Measurements from ENCODE around the gene SLC28A2. TPM values are rescaled to one million over a fixed set of nuclear protein-coding genes. Genes with fewer than 3 reads are reported as not detected.
"Not testable (repeated sequence)": the region's sequence is repeated elsewhere in the genome, so short reads cannot be mapped to it uniquely, and the experiment has no call there.

Gene SLC28A2
- total and polyA plus RNA-seq, 2 of the 13 experiments (the other 11 are each of a cell fraction or from before 2014, with no cell fraction given): 0.01 to 0.11 TPM

DNA sequence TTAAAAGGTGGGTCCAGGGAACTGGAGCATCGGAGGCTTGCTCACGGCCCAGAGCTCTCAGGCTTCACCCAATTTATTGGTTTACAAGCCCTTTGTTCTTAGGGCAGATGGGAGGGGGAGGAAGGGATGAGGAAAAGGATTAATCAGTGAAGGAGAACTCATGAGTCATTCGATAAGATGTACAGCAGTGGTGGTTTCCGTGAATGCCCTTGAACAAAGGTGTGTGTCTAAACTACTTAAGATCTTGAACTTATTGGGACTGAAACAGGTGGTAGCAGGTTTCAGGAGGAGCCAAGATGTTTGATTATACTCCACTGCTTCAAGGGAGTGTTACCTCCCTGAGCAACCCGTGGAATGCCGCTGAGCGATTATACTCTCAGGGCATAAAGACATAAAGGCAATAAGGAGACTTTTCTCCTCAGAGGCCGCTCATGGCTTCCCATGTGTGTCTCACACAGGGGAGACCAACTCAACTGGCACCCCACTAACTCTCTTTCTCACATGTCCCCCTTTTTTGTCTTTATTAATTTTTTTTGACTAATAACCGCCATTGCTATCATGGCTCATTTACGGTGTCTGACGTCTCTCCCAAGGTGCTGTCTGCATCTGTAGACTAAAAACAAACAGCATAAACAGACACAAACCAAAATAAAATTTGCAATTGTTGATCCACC, 17.3 kb upstream of the SLC28A2 start:
- H3K4me2 ChIP-seq (ENCODE audit: low read depth, low read length): no peak overlapping the region
- no peaks in the 10 kb centered on the region; a peak in 1 of 5 replicates for H3K27me3 ChIP-seq (ENCODE audit: control insufficient read depth in 1 of 2, insufficient read depth in 2 of 2, low read length in 2 of 2)
- intact Hi-C loops (cut with micrococcal nuclease; ENCODE audit: unreplicated experiment): no loop called here
- no peak for ATAC-seq
- no peaks in the 10 kb centered on the region for H4K20me1 ChIP-seq (ENCODE audit: insufficient read depth, low read length)
- H3K9me3 ChIP-seq (ENCODE audit: low read length): peaks cover 6% of the 10 kb centered on the region; the same call in 1 of the 2 replicates
- no peak for FAIRE-seq
- 49% methylated on average over 11 of the region's 11 CpGs for WGBS (ENCODE audit: low lambda C conversion rate)
- no peak overlapping the region for H3K27ac ChIP-seq (ENCODE audit: extremely low read length, insufficient read depth, low read length)
- H2AFZ ChIP-seq (ENCODE audit: low read length): no peak overlapping the region
- POLR2A ChIA-PET: no interaction called here
- H3K4me1 ChIP-seq (ENCODE audit: insufficient read depth, low read length): no peaks in the 10 kb centered on the region
- TF ChIP-seq ZNF317 (CRISPR knock-in tag; IDR thresholded peaks at IDR 0.05) (no peak), ZMYM3 (CRISPR knock-in tag; IDR thresholded peaks at IDR 0.05) (no peak), SP1 (IDR thresholded peaks at IDR 0.05) (no peak), SP1 (CRISPR knock-in tag; IDR thresholded peaks at IDR 0.05) (no peak), ZBTB42 (CRISPR knock-in tag; IDR thresholded peaks at IDR 0.05) (no peak), HCFC1 (IDR thresholded peaks at IDR 0.05; ENCODE audit: low read depth, low read length) (no peak), KLF13 (CRISPR knock-in tag; IDR thresholded peaks at IDR 0.05) (no peak), HMGA1 (CRISPR knock-in tag; conservative IDR thresholded peaks at IDR 0.05) (no peak), ZSCAN30 (CRISPR knock-in tag; IDR thresholded peaks at IDR 0.05) (no peak), ATF7 (IDR thresholded peaks at IDR 0.05) (no peak), ATF7 (CRISPR knock-in tag; IDR thresholded peaks at IDR 0.05) (no peak), ZMYM4 (CRISPR knock-in tag; IDR thresholded peaks at IDR 0.05) (no peak), STAG1 (CRISPR knock-in tag; IDR thresholded peaks at IDR 0.05) (no peak), RAD51 (IDR thresholded peaks at IDR 0.05; ENCODE audit: borderline replicate concordance) (no peak)
- in situ Hi-C loops (cut with HindIII; ENCODE audit: extremely low pct_ligation_motif_present, low pct_unique_long_range_greater_than_20kb): no loop called here
- H3K79me2 ChIP-seq (ENCODE audit: insufficient read depth, low read length): no peaks in the 10 kb centered on the region
- CTCF ChIA-PET (ENCODE audit: low intra/inter-chr PET ratio, low total read pairs): no interaction called here
- no peak overlapping the region for H3K9ac ChIP-seq (ENCODE audit: insufficient read depth, low read depth, low read length)
- no TSS peak for BruUV-seq (replicated peaks)
- H3K36me3 ChIP-seq (replicated peaks in 1 of 2; ENCODE audit: control insufficient read depth in 1 of 2, insufficient read depth in 2 of 2, low read length in 2 of 2): no peaks in the 10 kb centered on the region
- H3K4me3 ChIP-seq (replicated peaks in 1 of 3; ENCODE audit: insufficient read depth in 1 of 3, low read depth in 2 of 3, low read length in 3 of 3): no peak overlapping the region
- DNase-seq (ENCODE audit: low spot score): no peak

GRCh38 chr15:45236806-45237205, 15.2 kb upstream of the SLC28A2 start:
- H4K20me1 ChIP-seq (ENCODE audit: insufficient read depth, low read length); FAIRE-seq; BruUV-seq (replicated peaks); POLR2A ChIA-PET; H3K4me3 ChIP-seq (replicated peaks in 1 of 3; ENCODE audit: insufficient read depth in 1 of 3, low read depth in 2 of 3, low read length in 3 of 3); DNase-seq (ENCODE audit: low spot score); CTCF ChIA-PET (ENCODE audit: low intra/inter-chr PET ratio, low total read pairs); H3K79me2 ChIP-seq (ENCODE audit: insufficient read depth, low read length); in situ Hi-C loops (cut with HindIII; ENCODE audit: extremely low pct_ligation_motif_present, low pct_unique_long_range_greater_than_20kb); H3K27me3 ChIP-seq (ENCODE audit: control insufficient read depth in 1 of 2, insufficient read depth in 2 of 2, low read length in 2 of 2); H2AFZ ChIP-seq (ENCODE audit: low read length); H3K4me2 ChIP-seq (ENCODE audit: low read depth, low read length); H3K36me3 ChIP-seq (replicated peaks in 1 of 2; ENCODE audit: control insufficient read depth in 1 of 2, insufficient read depth in 2 of 2, low read length in 2 of 2); intact Hi-C loops (cut with micrococcal nuclease; ENCODE audit: unreplicated experiment); ATAC-seq; H3K9ac ChIP-seq (ENCODE audit: insufficient read depth, low read depth, low read length); H3K27ac ChIP-seq (ENCODE audit: extremely low read length, insufficient read depth, low read length); H3K4me1 ChIP-seq (ENCODE audit: insufficient read depth, low read length): not testable (repeated sequence)
- 37% methylated on average over 5 of the region's 6 CpGs for WGBS (ENCODE audit: low lambda C conversion rate)
- peaks cover 24% of the 10 kb centered on the region for H3K9me3 ChIP-seq (ENCODE audit: low read length)
